Measurements from ENCODE around the gene ARHGAP32.

- no peak for TF ChIP-seq CTCF (IDR thresholded peaks at IDR 0.05)
- no peak for TF ChIP-seq POLR2A (IDR thresholded peaks at IDR 0.05)
These were observed 257.8 kb downstream of the ARHGAP32 start for GRCh38 chr11:128934351-128934750.

Measured in lower leg skin (tissue), 3 donors.